Measurements from ENCODE around the gene RCAN2.

Gene RCAN2

GRCh38 chr6:46174904-46175303, 316.3 kb downstream of the RCAN2 start:
- TF ChIP-seq CTCF (conservative IDR thresholded peaks at IDR 0.05): no peak
- no peak overlapping the region for H3K27ac ChIP-seq

- peak overlapping the region; percentile 78 for H3K27ac ChIP-seq
- TF ChIP-seq CTCF (conservative IDR thresholded peaks at IDR 0.05): no peak
Measured at GRCh38 chr6:46172176-46172575, 319.1 kb downstream of the RCAN2 start.
